GM18868 (cell line): ENCODE data around the gene TET1.
"Not testable (repeated sequence)": the region's sequence is repeated elsewhere in the genome, so short reads cannot be mapped to it uniquely, and the experiment has no call there.

ENCODE experiments used
- ATAC-seq: cut with Tn5 transposase; IDR thresholded peaks from one replicate; pipeline ENCODE4 v1.9.1; 2021; ENCODE audit warnings: mild to moderate bottlenecking, moderate library complexity; ENCODE audit not compliant: unreplicated experiment

The TET1 gene

DNA sequence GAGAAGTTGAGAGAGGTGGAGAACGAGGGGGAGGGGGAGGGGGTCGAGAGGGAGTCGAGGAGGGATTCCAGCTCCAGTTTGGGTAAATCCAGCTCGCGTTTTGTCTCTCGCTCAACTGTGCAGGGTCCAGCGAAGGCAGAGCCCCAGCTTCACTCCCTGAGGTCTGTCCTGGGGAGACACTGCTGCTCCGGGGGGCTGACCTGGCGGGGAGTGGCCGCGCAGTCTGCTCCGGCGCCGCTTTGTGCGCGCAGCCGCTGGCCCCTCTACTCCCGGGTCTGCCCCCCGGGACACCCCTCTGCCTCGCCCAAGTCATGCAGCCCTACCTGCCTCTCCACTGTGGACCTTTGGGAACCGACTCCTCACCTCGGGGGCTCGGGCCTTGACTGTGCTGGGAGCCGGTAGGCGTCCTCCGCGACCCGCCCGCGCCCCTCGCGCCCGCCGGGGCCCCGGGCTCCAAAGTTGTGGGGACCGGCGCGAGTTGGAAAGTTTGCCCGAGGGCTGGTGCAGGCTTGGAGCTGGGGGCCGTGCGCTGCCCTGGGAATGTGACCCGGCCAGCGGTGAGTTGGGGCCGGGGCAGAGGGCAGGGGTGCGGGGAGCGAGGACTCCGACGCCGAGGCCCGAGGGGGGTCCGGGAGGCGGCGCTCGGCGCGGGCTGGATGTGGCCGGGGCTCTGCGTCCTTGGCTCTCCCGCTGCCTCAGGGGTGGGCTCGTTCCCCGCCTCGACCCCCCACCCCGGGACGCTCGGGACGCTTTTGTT lies at the start of gene TET1:
TSS of gene TET1 (plus strand) at position 152 of the 757 bp plus-strand sequence. CDS start 12,002 bp downstream, outside the sequence.
- ATAC-seq, result no peak

GRCh38 chr10:68516216-68516615 lies 43.9 kb upstream of the TET1 start:
- ATAC-seq, result not testable (repeated sequence)

DNA sequence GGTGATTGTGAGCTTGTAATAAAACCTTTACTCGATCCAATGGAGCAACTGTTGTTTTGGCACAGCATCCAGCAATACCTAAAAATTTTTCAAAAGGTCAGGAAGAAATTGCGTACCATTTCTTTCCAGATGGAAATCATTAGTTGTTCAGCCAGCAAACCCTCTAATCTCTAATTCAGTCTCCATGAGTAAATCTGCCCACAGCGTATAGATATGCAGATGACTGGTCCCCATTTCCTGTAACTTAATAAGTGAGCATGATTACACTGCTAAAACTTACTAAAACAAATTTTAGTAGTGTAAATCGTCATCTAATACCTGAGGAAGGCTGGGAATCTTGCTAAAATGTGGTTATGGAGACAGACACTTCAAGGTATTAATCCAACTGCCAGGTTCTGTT lies 43.4 kb upstream of the TET1 start:
- ATAC-seq, result no peak

DNA sequence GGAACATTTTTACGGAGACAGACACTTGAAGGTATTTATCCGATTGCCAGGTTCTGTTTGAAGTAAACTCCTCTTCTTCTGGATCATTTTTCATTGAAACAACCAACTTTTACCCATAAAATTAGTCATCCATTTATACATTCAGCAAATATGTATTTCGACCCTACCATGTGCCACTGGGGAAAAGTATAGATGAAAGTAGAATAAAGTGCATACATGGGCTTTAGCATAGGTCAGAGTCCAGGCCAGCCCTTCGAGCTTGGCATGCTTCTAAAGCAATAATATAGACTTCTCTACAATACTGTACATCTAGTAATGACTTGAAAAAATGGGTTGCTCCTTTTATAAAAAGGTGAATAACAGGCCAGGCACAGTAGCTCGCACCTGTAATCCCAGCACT lies 42.9 kb upstream of the TET1 start:
- ATAC-seq, result no peak

DNA sequence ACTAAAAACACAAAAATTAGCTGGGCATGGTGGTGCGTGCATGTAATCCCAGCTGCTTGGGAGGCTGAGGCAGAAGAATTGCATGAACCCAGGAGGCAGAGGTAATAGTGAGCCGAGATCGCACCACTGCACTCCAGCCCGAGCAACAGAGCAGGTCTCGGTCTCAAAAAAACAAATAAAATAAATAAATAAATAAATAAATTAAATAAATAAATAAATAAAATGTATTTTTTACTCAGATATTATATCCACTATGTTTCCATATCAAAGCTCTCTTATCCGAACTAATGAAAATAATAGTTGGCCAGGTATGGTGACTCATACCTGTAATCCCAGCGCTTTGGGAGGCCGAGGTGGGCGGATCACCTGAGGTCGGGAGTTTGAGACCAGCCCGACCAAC lies 41.5 kb upstream of the TET1 start:
- ATAC-seq, result not testable (repeated sequence)

DNA sequence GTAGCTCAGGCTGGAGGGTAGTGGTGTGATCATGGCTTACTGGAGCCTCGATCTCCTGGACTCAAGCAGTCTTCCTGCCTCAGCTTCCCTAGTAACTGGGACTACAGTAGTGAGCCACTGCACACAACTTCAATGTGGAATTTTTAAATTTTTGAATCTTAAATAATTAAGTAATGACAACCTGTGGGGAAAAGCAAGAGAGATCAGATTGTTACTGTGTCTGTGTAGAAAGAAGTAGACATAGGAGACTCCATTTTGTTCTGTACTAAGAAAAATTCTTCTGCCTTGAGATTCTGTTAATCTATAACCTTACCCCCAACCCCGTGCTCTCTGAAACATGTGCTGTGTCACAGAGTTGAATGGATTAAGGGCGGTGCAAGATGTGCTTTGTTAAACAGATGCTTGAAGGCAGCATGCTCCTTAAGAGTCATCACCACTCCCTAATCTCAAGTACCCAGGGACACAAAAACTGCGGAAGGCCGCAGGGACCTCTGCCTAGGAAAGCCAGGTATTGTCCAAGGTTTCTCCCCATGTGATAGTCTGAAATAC lies 34.6 kb upstream of the TET1 start:
- not testable (repeated sequence) for ATAC-seq

- peak; percentile 45 for ATAC-seq
Observed at GRCh38 chr10:68526634-68527307, 33.4 kb upstream of the TET1 start.

DNA sequence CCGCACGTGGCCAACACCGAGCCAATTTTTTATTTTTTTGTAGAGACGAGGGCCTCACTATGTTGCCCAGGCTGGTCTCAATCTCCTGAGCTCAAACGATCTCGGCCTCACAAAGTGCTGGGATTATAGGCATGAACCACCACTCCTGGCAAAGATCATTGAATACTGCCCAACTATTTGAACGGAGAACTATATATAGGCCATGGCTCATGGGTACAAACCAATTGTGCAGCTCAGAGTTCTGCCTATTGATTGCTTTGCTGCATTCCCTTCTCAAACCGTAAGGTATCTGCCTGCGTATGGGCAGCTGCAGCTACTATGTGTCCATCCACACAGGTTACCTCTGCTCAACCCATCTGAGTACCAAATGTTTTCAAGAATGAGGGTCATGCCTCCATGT lies 23.2 kb upstream of the TET1 start:
- no peak for ATAC-seq

DNA sequence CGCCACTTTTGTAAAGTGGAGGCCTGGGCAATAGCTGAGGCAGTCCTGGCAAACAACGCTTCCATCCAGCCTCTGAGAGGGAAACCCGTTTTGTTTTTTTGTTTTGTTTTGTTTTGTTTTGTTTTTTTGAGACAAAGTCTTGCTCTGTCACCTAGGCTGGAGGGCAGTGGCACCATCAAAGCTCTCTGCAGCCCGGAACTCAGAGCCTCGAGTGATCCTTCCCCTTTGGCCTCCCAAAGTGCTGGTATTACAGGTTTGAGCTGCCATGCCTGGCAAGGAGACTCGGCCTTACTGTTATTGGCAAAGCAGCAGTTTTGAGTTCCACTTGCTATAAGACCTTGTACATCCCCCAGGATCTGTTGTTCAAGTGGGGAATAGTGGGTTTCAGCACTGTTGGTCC lies 22.3 kb upstream of the TET1 start:
- no peak for ATAC-seq

DNA sequence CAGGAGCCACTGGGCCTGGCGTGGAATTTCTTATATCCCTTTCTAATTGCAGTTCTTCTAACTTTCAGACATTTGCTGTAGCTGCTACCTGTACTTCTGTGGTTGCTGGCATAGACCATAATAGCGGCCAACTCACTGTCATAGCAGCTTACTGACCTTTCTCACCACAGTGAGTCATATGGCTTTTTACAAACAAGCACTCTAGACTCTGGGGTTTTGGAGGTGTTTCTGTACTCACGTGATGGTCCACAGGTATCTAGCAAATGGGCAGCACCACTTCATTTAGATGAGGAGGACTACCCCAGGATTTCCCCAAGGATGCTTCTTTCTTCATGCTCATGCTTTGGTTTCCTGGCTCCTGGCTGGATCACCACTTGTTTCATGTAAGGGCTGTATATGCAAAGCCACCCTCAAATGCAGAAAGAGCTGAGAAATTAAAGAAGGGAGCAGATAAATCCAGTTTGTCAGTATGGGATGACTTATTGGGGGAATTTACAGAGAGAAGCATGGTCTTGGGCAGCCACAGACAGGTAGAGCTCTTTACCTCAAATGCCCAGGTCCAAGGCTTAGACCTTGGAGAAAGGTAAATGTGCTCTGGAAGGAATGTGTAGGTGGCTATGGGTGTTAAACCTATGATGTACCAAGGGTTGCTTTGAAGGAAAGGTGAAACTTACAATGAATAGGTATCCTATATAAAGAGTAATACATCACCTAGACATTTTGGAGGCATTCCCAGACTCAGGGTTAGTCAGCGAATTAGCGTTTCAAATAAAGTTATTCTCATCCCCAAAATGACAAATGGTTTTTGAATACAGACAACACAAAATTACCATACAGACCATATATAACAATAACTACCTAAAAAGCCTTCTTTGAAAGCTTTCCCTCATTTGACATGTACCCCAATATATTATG lies 16.9 kb upstream of the TET1 start:
- peak; percentile 99 for ATAC-seq

DNA sequence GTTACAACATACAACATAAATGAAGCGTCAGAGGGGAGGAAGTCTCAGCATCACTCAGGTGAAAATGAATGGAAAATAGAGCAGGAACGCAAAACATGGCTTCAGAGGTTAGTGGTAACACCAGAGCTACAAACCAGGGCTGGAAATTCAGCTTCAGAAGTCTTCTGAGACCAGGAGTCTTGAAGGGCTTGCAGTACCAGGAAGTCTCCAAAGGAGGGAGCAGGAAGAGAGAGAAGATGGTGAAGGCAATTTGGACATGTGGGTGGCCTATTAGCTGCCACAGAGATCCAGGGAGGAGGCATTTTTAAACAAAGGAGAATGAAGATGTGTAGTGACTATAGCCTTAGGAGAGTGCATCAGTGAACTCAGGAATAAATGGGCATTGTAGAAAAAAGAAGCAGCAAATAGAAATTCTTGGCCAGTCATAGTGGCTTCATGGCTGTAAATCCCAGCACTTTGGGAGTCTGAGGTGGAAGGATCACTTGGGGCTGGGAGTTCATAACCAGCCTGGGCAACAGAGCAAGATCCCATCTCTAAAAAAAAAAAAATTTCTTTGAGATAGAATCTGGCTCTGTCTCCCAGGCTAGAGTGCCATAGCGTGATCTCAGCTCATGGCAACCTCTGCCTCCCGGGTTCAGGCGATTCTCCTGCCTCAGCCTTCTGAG lies 9.3 kb upstream of the TET1 start:
- peak; percentile 80 for ATAC-seq

GRCh38 chr10:68553138-68553537 lies 7.0 kb upstream of the TET1 start:
- no peak for ATAC-seq

- ATAC-seq, result no peak
Observed at GRCh38 chr10:68553599-68553998, 6.5 kb upstream of the TET1 start.

DNA sequence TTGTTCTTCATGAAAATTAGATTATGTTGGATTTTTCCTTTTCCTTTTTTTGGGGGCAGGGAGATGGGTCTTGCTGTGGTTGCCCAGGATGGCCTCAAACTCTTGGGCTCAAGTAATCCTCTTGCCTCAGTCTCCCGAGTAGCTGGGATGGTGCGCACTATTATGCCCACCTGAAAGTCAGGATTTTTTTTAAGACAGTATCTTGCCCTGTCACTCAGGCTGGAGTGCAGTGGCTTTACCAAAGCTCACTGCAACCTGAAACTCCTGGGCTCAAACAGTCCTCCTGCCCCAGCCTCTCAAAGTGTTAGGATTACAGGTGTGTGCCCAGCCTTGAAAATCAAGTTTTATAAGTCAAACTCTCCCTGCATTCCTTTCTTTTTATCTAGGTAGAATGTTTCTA lies 1.7 kb upstream of the TET1 start:
- ATAC-seq, result no peak

DNA sequence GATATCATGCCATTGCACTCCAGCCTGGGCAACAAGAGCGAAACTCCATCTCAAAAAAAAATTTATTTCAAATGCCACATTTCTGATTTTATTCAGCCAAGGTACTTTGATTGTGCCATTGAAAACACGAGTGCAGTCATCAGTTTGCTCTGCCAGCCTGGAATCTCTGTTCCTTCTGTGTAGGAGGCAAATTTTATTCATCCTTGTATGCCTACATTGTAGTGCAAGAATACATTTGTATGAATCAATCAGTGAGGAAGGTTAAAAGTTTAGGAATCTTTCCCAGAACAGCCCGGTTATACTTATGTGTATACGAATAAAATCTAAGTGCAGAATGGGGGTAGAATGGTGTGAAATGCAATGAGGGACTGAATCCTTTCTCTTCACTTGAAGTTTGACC lies 886 bp upstream of the TET1 start:
- ATAC-seq, result no peak

GRCh38 chr10:68559841-68560185 lies 324 bp upstream of the TET1 start:
- no peak for ATAC-seq

DNA sequence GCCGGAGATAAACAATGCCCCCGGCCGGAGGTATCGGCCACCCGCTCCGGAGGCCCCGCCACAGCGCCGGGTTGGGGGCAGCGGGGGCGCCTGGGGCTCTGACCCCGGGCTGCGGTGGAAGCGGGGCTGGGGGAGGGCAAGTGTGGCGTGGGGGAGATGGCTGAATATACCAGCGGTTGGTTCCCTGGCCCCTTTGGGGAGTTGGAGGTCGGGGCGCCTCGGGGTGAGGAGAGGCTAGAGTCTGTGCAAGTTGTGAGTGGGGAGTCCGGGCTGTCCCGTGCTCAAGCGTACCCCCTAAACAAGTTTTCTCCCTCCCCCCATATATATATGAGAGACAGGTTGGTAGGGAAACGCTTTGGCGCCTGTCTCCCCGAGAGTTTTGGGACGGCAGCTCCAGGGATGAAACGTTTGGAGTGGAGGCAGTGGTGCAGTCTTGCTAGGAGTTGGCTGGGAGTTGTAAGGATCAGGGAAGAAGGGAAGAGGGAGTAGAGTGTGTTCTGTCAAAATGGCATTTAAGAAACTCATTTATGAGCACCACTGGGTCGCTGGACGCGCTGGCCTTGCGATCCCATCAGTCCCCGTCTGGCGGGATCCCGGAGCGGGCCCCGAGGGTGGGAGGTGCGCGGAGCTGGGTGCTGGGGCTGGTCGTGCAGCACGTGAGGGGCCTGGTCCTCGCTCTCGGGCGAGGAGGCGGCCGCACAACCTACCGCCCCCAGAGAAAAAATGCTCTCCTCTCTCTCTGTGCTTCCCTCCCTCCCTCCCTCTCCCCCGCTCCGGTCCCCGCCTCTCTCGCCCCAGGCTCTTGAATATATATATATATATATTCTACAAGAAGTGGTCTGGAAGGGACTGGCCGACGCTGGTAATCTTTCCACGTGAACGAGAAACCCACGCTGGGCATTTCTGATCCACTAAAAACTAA lies 1.1 kb downstream of the TET1 start:
- ATAC-seq, result no peak

- no peak for ATAC-seq
Observed at GRCh38 chr10:68561865-68562649, 1.9 kb downstream of the TET1 start.
